HT-29 (cell line): ENCODE data around the gene SLC12A2. TPM values are rescaled to one million over a fixed set of nuclear protein-coding genes. Genes with fewer than 3 reads are reported as not detected.

Experiments
- DNase-seq: peaks from one replicate; pipeline ENCODE4 v3.0.0-alpha.2; 2015; ENCODE audit warnings: low spot score
- total RNA-seq: library from RNA; depleted of rRNA; stranded (reverse); fragments of >200 nt; shearing (Covaris generic); gene quantifications from 2 replicates; pipeline ENCODE4 v1.2.3, GENCODE V29; 2014

Gene SLC12A2
- total RNA-seq, 1 experiment from 2014 or later: 396 TPM

DNA sequence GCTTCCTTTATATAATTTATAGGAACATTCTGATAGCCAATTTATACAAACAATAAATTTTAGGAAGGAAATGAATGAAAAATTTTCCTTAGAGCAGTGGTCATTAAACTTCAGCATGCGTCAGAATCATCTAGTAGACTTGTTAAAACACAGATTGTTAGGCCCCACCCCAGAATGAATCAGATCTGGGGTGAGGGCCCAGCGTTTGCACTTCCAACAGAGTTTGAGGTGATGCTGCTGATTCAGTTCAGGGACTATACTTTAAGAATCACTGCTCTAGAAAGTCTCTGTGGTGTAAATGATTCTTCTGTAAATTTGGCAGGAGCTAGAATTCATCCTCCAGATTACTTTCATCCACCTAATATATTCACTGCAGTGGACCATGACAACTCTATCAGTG, 80.4 kb downstream of the SLC12A2 start:
- no peak for DNase-seq

DNA sequence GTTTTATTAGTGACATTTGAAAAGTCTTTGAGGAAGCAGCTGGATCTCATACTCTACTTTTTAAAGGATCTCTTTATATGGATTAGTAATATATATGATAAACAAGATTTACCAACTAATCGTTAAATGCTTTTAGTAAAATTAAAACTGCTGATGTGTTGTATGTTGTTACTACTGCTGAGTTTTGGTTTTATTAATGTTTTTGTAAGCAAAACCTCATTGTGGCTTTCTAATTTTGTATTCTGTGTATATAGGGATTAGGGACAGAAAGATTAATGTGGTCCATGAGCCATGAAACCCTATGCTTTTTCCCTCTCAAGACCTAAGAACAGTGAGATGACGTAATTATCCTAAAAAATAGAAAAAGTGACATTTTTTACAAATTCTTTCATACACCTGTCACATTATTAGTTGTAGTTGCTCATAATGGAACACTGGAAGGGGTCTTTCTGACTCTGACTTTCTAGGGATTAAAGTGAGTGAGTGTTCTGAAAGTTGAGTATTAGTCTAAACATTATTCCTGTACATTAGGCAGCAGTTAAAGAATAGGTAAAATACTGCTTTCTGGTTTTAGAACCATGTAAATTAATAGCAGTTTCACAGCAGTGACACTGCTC, 85.9 kb downstream of the SLC12A2 start:
- DNase-seq: no peak

DNA sequence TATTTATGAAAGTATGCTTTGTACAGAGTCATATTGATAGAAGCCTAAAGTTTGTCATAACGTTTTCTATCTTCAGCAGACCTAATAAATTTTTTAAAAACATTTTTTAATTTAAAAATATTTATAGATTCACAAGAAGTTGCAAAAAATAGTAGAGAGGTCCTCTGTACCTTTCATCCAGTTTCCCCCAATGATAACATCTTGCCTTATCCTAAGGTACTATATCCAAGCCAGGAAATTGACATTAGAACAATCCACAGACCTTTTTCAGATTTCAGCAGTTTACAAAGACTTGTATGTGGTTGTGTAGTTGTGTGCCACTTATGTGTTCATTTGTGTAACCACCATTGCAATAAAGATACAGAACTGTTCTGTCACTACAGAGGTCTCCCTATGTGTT, 88.5 kb downstream of the SLC12A2 start:
- no peak for DNase-seq

DNA sequence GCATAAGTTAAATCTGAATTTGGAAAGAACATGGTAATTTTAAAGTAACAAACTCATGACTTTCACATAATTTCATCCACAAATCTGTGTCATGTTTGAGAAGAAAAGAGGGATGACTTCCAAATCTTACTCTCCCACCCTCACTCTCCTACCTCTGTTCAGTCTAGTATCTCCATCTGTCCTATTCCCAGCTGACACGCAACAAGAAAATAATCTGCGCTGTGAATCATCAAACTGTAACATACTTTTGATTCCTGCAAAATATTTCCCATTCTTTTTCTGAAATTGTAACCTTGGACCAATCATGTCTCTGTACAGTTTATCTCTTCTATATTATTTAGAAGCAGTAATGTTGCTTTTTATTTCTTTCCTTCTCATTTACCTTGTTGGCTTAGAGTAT, 91.4 kb downstream of the SLC12A2 start:
- DNase-seq: no peak

DNA sequence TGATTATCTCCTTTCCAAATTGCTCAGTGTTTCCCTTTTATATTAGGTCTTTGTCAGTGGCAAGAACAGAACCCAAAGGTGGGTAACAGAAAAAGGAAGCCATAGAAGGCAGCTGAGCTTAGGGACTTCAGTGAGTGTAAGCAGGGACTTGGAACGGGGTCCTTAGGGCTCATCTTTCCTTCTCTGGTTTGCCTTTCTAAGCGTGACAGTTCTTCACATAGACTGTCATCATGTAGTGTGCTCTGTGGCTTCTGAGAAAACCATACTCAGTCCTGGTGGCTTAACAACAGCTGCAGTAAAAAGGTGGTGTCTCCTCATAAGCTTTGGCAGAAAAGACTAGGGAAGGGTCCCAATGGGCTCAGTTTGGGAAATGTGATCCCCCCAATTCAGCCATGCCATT, 108.8 kb downstream of the SLC12A2 start:
- DNase-seq: no peak

DNA sequence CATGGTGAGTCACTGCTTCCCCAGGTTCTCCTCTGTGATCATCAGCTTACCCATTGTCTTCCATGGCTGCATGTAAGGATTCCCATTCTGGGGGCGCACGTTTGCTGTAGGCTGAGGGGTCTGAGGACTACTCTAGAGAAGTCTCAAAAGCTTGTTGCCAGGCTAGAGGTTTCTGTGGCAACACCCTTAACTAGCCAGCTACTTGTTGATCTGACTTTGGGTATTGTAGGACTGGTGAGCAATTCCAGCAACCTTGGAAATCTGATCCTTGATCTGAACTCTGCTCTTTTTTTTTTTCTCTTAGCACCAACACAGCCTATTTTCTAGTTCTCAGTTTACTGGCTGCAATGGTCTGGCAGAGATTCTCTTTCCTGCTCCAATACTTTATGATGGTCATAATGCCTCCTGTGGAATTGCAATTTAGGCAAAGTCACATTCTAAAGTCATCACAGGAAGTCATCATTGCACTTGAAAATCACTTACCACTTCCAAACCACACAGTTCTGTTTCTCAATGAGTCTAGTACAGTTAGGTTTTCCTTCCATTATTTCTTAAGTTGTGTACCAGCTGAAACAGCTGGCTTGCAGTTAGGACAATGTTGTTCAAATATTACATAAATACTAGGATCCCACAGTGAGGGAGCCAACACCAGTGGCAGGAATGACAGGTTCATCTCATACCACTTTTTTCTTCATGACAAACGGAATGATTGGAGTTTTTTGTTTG, 110.3 kb downstream of the SLC12A2 start:
- no peak for DNase-seq

DNA sequence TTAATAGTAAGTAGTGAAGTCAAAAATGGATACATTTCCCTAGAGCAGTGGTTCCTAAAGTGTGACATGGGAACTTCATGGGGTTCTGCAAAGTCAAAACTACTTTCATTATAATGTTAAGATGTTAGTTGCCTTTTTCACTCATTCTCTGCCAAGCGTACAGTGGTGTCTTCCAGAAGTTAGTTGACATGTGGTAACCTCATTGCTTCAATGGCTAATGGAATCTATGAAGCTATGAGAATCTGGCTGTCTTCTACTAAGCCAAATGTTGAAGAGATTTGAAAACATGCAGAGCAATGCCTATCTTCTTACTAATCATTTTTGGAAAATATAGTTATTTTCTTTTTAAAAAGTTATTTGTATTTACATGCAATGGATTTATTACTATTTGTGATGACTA, 111.8 kb downstream of the SLC12A2 start:
- no peak for DNase-seq

DNA sequence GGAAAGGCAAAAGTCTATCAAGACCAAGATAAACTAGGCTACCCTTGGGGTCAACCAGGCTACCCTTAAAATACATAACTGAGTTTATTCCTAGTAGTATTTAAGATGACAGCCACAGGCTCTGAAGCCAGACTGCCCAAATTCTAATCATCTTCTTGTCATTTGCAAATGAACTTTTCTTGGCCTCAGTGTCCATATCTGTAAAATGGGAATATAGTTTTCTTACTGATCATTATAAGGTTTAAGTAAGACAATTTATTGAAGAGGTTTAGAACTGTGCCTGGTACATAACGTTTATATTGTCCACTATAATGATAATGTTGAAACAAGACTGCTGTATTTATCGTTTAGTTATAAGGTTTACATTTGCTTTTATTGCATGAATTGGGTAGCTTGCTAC, 112.5 kb downstream of the SLC12A2 start:
- DNase-seq: no peak

DNA sequence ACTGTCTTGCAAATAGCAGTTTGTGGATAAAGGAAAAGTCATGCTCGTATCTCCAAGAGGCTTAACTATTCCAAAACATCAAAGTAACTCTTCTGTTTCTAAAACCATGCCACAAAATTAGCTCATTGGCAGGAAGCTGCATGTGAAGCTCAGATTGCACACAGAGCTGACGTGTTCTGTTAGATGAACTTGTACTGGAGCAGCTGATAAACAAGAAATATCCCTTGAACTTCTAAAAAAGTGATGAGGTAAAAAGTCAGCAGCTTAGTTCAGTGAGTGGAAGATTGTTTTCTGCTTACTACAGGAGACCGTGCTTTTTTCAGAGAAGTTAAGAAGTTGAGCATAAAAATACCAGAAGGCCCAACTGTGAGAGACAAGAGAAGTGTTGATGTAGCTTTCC, 113.2 kb downstream of the SLC12A2 start:
- DNase-seq: no peak

DNA sequence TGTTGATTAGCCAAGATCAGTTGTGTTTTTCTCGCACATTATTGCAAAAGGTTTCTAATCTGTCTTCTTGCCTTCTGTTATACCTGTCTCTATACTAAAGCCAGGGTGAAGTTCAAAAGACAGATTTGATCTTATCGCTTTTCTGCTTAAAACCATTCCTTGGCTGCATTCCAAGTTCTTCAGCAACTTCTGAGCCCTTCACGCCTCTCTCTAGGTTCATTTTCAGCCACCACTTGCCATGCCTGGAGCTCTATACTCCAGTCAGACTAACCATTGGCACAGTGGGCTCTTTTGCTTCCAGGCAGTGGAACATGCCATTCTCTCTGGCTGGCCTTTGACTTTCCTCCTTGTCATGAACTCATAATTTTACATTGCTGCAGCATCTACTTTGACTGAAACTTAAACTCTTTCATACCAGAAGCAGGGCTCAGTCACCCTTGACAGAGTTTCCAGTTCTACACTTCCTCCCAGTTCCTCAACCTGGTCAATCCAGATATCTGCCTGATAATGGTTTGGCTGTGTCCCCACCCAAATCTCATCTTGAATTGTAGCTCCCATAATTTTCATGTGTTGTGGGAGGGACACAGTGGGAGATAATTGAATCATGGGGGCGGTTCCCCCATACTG, 114.4 kb downstream of the SLC12A2 start:
- peak; percentile 68 for DNase-seq

DNA sequence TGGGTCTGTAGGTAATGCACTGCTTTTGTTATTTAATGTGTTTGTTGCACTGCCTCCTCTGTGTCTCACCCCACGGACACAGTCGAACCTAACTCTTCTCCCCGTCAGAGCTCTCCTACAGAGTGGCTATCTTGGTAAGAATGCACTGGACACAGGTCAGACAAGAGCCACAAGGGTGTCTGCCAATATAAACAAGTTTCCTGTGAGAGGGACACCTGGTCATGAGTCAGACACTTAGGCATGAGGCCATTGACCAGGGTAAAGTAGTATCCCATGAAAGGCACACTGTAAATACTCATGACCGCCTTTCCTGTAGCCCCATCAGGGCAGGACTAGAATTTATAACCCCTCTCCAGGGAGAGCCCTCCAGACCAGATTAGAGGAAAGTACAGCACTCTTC, 115.5 kb downstream of the SLC12A2 start:
- DNase-seq: peak; percentile 75

DNA sequence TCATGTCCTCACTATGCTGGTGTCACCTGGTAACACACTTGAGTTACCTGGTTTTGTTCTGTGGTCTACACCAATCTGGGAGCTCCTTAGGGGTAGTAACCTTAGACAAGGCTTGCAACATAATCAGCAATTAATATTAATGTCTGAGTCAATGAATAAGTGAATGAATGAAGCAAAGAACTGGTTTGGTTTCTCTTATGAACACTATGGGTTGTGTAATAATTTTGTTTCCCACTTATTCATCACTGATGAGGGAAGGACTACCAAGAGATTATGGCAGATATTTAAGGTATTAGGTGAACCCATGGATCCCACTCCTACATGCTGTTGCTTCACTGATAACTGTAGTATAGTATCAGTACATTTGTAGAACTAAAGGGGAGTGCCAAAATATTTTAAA, 116.0 kb downstream of the SLC12A2 start:
- DNase-seq: no peak

DNA sequence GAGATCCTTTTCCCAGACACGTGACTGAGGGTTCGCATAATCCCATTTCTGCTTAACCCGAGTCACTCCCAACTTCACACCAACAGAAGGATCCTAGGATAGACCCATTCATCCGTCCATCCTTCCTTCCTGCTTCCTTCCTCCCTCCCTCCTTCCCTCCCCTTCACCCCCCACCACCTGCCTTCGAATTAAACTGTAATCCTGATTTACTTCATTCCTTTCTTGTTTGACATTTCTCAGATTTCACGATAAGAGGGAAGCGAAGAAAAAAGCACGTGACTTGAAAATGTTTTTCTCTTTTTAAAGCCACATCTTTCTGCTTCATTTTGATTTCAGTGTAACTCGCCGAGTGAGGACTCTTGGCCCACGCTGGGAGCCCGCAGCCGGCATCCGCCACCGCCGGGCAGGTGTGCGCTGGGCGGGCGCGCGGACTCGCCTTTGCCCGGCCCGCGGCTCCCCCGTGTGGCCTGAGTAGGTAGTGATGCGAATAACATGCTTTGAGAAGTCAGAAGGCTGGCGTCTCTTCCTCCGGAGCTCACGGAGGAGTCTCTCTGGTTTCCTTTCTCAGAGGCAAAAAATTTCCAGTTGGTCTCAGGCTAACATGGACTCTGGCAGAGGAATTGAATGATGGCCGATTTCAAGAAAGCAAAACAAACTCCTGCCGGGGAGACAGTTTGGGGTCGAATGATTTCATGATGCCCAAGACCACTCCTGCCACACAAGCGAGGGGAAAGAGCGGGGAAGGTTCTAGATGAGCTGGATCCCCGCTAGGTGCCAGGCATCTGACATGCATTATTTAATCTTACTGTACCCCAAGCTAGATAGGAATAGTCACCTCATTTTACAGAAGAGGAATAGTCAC, 117.7 kb downstream of the SLC12A2 start:
- no peak for DNase-seq

DNA sequence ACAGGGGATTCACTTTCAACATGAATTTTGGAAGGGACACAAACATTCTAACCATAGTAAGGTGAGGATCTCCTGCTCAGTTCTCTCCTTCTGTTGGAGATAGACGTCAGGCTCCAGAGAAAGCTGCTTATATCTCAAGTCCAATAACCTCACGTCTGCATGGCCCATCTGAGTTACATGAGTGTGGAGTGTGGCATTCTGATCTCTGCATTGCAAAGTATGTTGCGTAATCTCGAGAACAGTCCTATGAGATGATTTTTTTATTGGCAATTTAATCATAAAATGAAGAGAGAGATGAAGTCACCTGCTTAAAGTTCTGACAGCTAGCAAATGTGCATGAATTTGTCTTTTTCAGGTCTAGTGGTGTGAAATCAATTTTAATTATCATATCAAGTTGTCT, 118.8 kb downstream of the SLC12A2 start:
- DNase-seq: no peak

DNA sequence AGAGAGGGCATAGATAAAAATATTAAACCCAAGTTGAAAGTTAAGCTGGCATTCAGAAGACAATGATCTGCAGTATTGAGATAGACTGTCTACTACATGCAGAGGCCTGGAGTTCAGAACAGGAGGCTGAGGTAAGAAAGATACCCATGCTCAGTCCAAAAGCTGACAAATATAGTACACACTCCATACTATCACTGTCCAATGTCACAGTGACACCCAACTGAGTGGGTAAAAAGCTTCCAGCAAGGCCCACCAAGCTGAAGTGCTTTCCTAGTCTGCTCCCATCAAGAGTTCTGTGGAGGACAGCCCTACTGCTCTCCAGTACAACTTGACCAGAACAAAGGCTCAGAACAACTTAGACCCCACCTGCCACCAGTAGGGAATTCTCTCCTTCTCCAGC, 124.9 kb downstream of the SLC12A2 start:
- DNase-seq: no peak

DNA sequence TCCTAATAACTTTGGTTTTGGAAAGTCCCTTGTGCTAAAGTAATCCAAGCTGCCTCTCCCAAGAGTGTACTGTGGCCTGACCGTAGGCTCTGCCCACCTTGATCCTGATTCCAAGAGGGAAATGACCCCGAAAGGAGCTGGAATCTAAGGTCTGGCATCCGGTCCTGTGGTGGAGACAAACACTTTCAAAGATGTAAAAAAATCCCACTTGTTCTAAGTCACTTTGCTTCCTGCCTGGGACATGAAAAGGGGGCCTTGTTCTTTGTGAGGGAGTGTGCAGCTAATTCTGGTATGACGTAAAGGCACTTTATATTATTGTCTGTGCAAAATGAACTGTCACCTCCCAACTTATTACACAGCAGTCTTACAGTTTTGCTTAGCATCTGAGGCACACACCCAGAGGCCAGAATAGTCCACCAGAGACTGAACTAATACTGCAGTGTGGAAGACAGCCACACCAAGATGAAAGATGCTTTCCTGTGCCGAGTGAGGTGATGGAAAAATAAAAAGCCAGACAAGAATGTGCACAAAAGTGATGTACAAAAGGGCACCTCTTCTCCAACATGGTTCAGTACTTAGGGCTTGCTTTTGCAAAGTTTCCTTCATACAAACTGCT, 128.7 kb downstream of the SLC12A2 start:
- DNase-seq: no peak

DNA sequence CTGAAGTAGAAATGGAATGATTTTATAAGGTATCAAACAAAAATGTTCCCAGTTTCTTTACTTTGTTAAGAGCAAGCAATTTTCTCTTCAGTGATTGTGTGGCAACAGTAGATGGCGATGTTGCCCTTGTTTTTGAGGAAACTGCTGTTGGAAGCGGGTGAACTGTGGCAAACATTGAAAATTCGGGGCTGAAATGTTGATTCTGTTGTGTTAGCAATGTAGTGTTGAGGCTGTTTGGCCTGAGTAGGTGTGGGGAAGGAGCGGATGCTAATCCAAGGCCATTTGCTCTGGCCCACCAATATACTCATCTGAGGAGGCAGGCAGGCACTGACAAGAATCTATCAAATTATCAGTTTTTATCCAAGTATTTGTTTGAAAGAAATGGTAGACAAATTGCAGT, 129.8 kb downstream of the SLC12A2 start:
- peak; percentile 76 for DNase-seq

DNA sequence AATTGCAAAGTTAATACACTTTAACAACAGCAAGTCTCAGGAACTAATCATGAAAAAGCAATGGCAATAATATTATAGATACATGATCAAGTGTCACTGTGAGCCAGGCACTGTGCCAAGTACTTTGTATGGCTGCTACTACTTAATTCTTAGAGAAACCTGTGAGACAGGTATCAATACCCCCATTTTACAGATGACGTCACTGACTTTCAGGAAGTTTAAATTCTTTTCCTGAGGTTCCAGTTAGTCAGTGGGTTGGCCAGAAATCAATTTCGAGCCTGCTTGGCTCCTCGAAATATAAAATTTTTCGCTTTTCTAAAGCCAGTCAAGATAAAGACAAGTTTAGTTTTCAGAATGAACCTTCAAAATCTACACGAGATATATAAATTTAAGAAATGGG, 130.3 kb downstream of the SLC12A2 start:
- DNase-seq: no peak

DNA sequence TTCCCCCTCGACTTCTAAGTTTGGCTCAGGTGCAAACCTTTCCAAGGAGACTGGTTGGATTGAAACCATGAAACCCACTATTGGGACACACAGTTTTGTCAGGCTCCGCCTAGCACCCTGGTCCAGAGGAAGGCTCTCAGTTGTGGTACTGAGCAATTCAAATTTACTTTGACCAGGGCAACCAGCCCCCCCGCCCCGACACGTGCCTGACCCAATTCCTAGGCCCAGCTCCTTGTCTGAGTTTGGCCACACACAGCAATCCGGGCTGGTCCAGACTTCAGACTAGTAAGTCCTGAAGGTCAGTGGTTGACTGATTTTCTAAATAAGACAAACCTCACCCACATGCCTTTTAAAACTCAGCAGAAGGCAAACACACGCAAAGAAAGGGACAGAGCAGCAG, 132.7 kb downstream of the SLC12A2 start:
- no peak for DNase-seq

DNA sequence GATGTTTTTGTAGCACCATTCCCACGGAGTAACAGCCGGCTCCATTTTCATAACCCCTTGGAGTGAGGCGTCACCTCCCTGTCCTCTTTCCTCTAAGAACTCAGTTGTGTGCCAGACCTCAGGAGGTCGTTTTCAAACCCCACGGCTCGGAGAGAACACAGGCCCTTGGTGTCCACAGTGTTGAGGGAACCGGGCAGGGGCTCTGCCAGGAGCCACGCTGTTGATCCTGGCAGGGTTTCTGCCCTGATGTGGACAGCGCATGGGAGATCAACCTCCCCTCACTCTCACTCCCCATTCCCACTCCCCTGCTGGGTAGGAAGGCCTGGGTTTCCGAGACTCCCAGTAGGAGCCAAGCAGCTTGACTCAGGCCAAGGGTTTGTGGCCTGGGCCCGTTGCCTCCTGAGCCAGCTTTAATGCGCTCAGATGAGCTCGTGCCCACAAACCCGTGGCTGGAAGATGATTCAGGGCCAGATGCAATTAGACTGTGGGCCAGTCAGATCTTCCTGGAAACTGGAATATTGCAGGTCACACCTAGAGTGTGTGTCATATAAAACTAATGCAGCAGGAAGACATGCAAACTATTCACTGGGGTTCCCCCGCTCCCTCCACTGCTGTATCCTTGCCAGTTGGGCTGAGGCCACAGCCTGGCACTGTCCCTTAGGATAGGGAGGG, 133.4 kb downstream of the SLC12A2 start:
- no peak for DNase-seq

DNA sequence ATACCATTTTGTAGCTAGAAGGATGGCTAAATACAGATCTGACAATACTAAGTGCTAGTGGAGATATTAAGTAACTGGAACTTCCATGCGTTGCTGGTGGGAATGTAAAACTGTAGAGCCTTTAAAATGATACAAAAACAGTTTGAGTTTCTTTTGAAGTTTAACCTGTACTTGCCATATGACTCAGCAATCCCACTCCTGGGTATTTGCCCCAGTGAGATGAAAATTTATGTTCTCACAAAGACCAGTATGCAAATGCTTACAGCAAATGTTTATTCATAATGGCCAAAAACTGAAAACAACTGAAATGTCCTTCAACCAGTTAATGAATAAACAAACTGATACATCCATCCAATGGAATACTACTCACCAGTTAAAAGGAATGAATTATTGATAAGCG, 137.3 kb downstream of the SLC12A2 start:
- DNase-seq: no peak
